ENCODE data around the gene MMAB. TPM values are rescaled to one million over a fixed set of nuclear protein-coding genes. Genes with fewer than 3 reads are reported as not detected.

MMAB gene
- total RNA-seq, 1 experiment from 2014 or later, result 34.9 TPM

DNA sequence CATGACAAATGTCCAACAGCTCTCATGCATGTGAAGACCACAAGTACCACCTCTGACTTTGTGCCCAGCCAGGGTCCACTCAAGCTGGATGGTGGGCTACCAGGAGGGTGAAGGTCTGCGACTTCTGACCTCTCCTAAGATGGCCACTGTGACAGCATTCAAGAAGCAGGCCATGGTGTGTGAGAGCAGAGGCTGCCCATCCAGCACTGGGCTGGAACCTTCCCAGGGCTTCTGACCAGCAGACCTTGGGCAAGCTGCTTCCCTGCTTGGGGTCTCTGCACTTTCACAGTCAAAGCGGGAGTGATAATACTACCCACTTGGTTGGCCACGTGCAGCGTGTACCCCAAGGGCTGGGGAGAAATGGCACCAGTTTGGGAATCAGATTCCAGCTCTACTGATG is 10.4 kb downstream of the MMAB start (continued):
- no peak for TF ChIP-seq ZFX (IDR thresholded peaks at IDR 0.05)
- TF ChIP-seq JUND (IDR thresholded peaks at IDR 0.05), result no peak
- no peak for TF ChIP-seq YY1 (IDR thresholded peaks at IDR 0.05; ENCODE audit: extremely low read depth, insufficient replicate concordance, low read depth, low read length)
- no peak for TF ChIP-seq FOSL1 (IDR thresholded peaks at IDR 0.05; ENCODE audit: low read depth)

DNA sequence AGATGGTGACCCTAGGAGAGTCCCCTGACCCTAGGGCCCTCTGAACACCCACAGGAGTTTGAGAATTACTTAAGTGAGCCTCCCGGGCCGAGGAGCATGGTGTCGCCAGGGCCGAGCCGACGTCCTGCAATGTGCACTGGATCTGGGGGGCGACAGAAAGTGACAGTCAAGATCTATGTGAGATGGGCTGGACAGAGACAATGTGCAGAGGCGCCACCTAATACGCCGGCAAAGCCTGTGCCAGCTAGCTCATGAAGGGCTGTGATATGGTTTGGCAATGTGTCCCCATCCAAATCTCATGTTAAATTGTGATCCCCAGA is 11.6 kb downstream of the MMAB start:
- DNase-seq (ENCODE audit: low read depth, low spot score) (no peak), ATAC-seq (no peak)
- ChIA-PET RAD21 (ENCODE audit: low non-redundant PET in 1 of 2, low total read pairs in 2 of 2, uncharacterized antibody in 2 of 2, unreplicated experiment in 2 of 2) (no interaction called here), CTCF (no interaction called here), POLR2A (no interaction called here)
- Histone ChIP-seq H3K4me3 (replicated peaks in 1 of 2; ENCODE audit: low read depth in 1 of 2, low read length in 2 of 2) (no peak overlapping the region), H3K9ac (ENCODE audit: low read length) (no peak overlapping the region), H3K9me3 (ENCODE audit: control insufficient read depth in 1 of 2, insufficient read depth in 1 of 2, low read depth in 1 of 2, low read length in 2 of 2) (no peaks in the 10 kb centered on the region), H3K4me2 (ENCODE audit: low read length) (no peak overlapping the region), H3K4me1 (ENCODE audit: control insufficient read depth in 1 of 2, insufficient read depth in 2 of 2, low read length in 2 of 2) (no peaks in the 10 kb centered on the region), H3K9me2 (ENCODE audit: insufficient read depth) (no peaks in the 10 kb centered on the region), H4K20me1 (ENCODE audit: insufficient read depth) (no peaks in the 10 kb centered on the region), H3K27me3 (ENCODE audit: insufficient read depth, low read length) (no peaks in the 10 kb centered on the region), H3K36me3 (ENCODE audit: control insufficient read depth in 1 of 2, insufficient read depth in 2 of 2, low read length in 2 of 2) (no peaks in the 10 kb centered on the region), H2AFZ (ENCODE audit: low read depth, low read length, poor library complexity, severe bottlenecking) (no peak overlapping the region), H3K27ac (ENCODE audit: low read depth, low read length) (no peak overlapping the region), H3K79me2 (ENCODE audit: insufficient read depth, low read length) (no peaks in the 10 kb centered on the region)
- intact Hi-C loops (cut with micrococcal nuclease), result no loop called here
- TF ChIP-seq RAD21 (IDR thresholded peaks at IDR 0.05; ENCODE audit: low read depth), result no peak
- TF ChIP-seq, protein P1, sequence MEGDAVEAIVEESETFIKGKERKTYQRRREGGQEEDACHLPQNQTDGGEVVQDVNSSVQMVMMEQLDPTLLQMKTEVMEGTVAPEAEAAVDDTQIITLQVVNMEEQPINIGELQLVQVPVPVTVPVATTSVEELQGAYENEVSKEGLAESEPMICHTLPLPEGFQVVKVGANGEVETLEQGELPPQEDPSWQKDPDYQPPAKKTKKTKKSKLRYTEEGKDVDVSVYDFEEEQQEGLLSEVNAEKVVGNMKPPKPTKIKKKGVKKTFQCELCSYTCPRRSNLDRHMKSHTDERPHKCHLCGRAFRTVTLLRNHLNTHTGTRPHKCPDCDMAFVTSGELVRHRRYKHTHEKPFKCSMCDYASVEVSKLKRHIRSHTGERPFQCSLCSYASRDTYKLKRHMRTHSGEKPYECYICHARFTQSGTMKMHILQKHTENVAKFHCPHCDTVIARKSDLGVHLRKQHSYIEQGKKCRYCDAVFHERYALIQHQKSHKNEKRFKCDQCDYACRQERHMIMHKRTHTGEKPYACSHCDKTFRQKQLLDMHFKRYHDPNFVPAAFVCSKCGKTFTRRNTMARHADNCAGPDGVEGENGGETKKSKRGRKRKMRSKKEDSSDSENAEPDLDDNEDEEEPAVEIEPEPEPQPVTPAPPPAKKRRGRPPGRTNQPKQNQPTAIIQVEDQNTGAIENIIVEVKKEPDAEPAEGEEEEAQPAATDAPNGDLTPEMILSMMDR (IDR thresholded peaks at IDR 0.05 in 2 of 3, conservative IDR thresholded peaks at IDR 0.05 in 1 of 3; ENCODE audit: borderline replicate concordance in 1 of 3, insufficient read depth in 1 of 3, low read depth in 2 of 3, low read length in 2 of 3), result no peak
- no peak for TF ChIP-seq SRF (IDR thresholded peaks at IDR 0.05; ENCODE audit: low read depth)
- TF ChIP-seq YY1 (IDR thresholded peaks at IDR 0.05; ENCODE audit: extremely low read depth, insufficient replicate concordance, low read depth, low read length), result no peak
- TF ChIP-seq POLR2A (IDR thresholded peaks at IDR 0.05; ENCODE audit: borderline replicate concordance, extremely low read depth, insufficient read depth, insufficient read length), result no peak
- TF ChIP-seq CBX3 (IDR thresholded peaks at IDR 0.05; ENCODE audit: low read depth), result no peak
- TF ChIP-seq, protein P2, sequence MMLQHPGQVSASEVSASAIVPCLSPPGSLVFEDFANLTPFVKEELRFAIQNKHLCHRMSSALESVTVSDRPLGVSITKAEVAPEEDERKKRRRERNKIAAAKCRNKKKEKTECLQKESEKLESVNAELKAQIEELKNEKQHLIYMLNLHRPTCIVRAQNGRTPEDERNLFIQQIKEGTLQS (IDR thresholded peaks at IDR 0.05), result no peak
- no peak for TF ChIP-seq ZNF274 (IDR thresholded peaks at IDR 0.05; ENCODE audit: low read depth, low read length)
- TF ChIP-seq, protein P3, sequence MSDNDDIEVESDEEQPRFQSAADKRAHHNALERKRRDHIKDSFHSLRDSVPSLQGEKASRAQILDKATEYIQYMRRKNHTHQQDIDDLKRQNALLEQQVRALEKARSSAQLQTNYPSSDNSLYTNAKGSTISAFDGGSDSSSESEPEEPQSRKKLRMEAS (IDR thresholded peaks at IDR 0.05), result no peak
- TF ChIP-seq SIN3A (IDR thresholded peaks at IDR 0.05; ENCODE audit: low read depth), result no peak
- no peak for TF ChIP-seq EGR1 (IDR thresholded peaks at IDR 0.05; ENCODE audit: low read depth)
- TF ChIP-seq, protein P4, sequence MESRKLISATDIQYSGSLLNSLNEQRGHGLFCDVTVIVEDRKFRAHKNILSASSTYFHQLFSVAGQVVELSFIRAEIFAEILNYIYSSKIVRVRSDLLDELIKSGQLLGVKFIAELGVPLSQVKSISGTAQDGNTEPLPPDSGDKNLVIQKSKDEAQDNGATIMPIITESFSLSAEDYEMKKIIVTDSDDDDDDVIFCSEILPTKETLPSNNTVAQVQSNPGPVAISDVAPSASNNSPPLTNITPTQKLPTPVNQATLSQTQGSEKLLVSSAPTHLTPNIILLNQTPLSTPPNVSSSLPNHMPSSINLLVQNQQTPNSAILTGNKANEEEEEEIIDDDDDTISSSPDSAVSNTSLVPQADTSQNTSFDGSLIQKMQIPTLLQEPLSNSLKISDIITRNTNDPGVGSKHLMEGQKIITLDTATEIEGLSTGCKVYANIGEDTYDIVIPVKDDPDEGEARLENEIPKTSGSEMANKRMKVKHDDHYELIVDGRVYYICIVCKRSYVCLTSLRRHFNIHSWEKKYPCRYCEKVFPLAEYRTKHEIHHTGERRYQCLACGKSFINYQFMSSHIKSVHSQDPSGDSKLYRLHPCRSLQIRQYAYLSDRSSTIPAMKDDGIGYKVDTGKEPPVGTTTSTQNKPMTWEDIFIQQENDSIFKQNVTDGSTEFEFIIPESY (IDR thresholded peaks at IDR 0.05; ENCODE audit: extremely low read depth, insufficient replicate concordance, low read length), result no peak
- BruUV-seq (replicated peaks), result no TSS peak
